HepG2 (cell line): ENCODE measurements around the gene CD28. TPM values are rescaled to one million over a fixed set of nuclear protein-coding genes. Genes with fewer than 3 reads are reported as not detected.

Experiments
- CAMTA2 ChIP-seq: sonication (generic); formaldehyde crosslinking; IDR thresholded peaks from 2 replicates; pipeline ENCODE4 v1.4.0; 2020; ENCODE audit warnings: mild to moderate bottlenecking, missing genetic modification reagents, borderline replicate concordance
- DNMT1 ChIP-seq: sonication (generic); formaldehyde crosslinking; IDR thresholded peaks from 2 replicates; pipeline ENCODE4 v1.5.1; 2020; ENCODE audit warnings: mild to moderate bottlenecking, missing genetic modification reagents
- HDAC2 ChIP-seq: sonication (generic); formaldehyde crosslinking; IDR thresholded peaks from 2 replicates; pipeline ENCODE4 v1.4.0; 2020; ENCODE audit warnings: missing genetic modification reagents
- KDM1A ChIP-seq: IDR thresholded peaks from 2 replicates; pipeline ENCODE4 v1.6.1; 2016; ENCODE audit warnings: missing compliant biosample characterization
- RBFOX2 ChIP-seq: fragments of 200-400 bp; formaldehyde crosslinking; IDR thresholded peaks from 2 replicates; pipeline ENCODE4 v1.6.1; 2017; ENCODE audit warnings: low read depth, mild to moderate bottlenecking, low read length
- RCOR2 ChIP-seq: IDR thresholded peaks from 2 replicates; pipeline ENCODE4 v1.6.1; 2016; ENCODE audit warnings: missing biosample characterization, missing genetic modification reagents
- SNRNP70 ChIP-seq: fragments of 200-400 bp; formaldehyde crosslinking; IDR thresholded peaks from 2 replicates; pipeline ENCODE4 v1.6.1; 2017; ENCODE audit warnings: mild to moderate bottlenecking, low read depth, low read length, moderate library complexity
- SOX5 ChIP-seq: IDR thresholded peaks from 2 replicates; pipeline ENCODE4 v1.6.1; 2016; ENCODE audit warnings: borderline replicate concordance
- ZNF143 ChIP-seq: sonication (generic); formaldehyde crosslinking; IDR thresholded peaks from 2 replicates; pipeline ENCODE4 v1.4.0; 2020; ENCODE audit warnings: missing genetic modification reagents
- ZNF468 ChIP-seq: sonication (generic); formaldehyde crosslinking; IDR thresholded peaks from 2 replicates; pipeline ENCODE4 v1.8.0; 2022; ENCODE audit warnings: mild to moderate bottlenecking, moderate library complexity, missing genetic modification reagents
- ZNF75D ChIP-seq: sonication (generic); formaldehyde crosslinking; IDR thresholded peaks from 2 replicates; pipeline ENCODE4 v1.8.1; 2023; ENCODE audit warnings: missing genetic modification reagents, mild to moderate bottlenecking, borderline replicate concordance
- ZSCAN9 ChIP-seq: IDR thresholded peaks from 2 replicates; pipeline ENCODE4 v1.6.1; 2016; ENCODE audit warnings: borderline replicate concordance
- polyA plus RNA-seq, 8 experiments: library from polyadenylated mRNA; depleted of rRNA in 3 of 8; stranded (reverse) in 7 of 8; unstranded in 1 of 8; fragments of >200 nt; fragmentation: Illumina TruSeq in 4 of 8; extraction: Trizol in 4 of 8; gene quantifications; 2 replicates each; pipeline versions ENCODE4 v1.2.1 to v1.2.3, GENCODE V29; 2011 to 2016; ENCODE audit warnings: low read depth in 4 of 8, missing spikeins in 1 of 8, mixed read lengths in 1 of 8; ENCODE audit not compliant: insufficient read depth in 1 of 8
- total RNA-seq, 5 experiments: library from RNA; depleted of rRNA; stranded (reverse); fragments of >200 nt; fragmentation: Illumina TruSeq; extraction: Trizol; gene quantifications; 2 replicates each; pipeline ENCODE4 v1.2.3, GENCODE V29; 2016; ENCODE audit warnings: low read depth in 1 of 5
- TF ChIP-seq, protein P1 (sequence below): sonication (generic); formaldehyde crosslinking; IDR thresholded peaks from 2 replicates; pipeline ENCODE4 v1.8.0; 2022; ENCODE audit warnings: low read depth, missing genetic modification reagents
- TF ChIP-seq, protein P2 (sequence below): IDR thresholded peaks from 2 replicates; pipeline ENCODE4 v1.4.0; 2020; ENCODE audit warnings: mild to moderate bottlenecking, missing genetic modification reagents
- TF ChIP-seq, protein P3 (sequence below): IDR thresholded peaks from 2 replicates; pipeline ENCODE4 v1.6.1; 2016; ENCODE audit warnings: missing compliant biosample characterization, missing genetic modification reagents, borderline replicate concordance
- TF ChIP-seq, protein P4 (sequence below): sonication (generic); formaldehyde crosslinking; IDR thresholded peaks from 2 replicates; pipeline ENCODE4 v1.4.0; 2020; ENCODE audit warnings: missing genetic modification reagents
- TF ChIP-seq, protein P5 (sequence below): sonication (generic); formaldehyde crosslinking; IDR thresholded peaks from 2 replicates; pipeline ENCODE4 v1.9.0; 2022; ENCODE audit warnings: missing genetic modification reagents, mild to moderate bottlenecking, borderline replicate concordance

Gene CD28
- total and polyA plus RNA-seq, 2 of the 13 experiments (the other 11 are each of a cell fraction or from before 2014, with no cell fraction given), result not detected

DNA sequence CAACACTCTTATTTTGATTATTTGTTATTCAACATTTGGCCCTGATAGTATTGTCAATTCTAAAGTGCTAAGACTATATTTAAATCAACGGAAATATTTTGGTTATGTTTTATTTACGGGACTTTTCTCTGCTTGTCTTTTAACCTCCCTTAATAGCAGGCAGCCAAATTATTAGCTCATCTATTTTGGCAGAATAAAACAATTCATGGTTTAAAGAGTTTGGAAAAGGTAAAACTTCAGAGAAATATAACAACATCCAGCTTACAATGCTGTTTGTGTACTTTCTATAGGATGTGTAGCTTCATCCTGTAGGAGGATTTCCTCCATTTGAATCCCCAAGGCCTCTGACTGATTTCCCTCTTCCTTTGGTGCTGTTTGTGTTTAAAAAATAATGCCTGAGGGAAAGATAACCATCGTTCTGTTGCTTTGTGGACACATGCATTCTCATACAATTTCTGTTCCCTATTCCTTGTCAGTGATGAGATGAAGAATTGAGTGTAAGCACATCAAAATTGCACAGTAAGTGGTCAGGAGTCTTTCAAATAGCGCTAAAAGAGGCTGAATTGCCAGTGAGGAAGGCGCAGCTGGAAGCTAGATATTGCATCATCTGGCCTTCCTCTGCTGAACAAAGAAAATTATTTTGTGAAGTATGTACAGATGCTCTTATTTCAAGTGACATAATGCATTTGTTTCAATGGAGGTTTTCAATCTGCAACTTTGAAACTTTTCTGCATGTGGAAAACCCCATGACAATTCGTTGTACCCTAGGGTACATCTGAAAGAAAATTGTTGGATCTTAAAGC lies 80.3 kb downstream of the CD28 start (continued):
- TF ChIP-seq DNMT1 (CRISPR knock-in tag), result no peak
- TF ChIP-seq RBFOX2, result no peak
- no peak for TF ChIP-seq CAMTA2
- TF ChIP-seq, protein P1, sequence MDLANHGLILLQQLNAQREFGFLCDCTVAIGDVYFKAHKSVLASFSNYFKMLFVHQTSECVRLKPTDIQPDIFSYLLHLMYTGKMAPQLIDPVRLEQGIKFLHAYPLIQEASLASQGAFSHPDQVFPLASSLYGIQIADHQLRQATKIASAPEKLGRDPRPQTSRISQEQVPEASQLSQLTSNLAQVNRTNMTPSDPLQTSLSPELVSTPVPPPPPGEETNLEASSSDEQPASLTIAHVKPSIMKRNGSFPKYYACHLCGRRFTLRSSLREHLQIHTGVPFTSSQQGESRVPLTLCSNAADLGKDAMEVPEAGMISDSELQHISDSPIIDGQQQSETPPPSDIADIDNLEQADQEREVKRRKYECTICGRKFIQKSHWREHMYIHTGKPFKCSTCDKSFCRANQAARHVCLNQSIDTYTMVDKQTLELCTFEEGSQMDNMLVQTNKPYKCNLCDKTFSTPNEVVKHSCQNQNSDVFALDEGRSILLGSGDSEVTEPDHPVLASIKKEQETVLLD (CRISPR knock-in tag), result no peak
- TF ChIP-seq, protein P2, sequence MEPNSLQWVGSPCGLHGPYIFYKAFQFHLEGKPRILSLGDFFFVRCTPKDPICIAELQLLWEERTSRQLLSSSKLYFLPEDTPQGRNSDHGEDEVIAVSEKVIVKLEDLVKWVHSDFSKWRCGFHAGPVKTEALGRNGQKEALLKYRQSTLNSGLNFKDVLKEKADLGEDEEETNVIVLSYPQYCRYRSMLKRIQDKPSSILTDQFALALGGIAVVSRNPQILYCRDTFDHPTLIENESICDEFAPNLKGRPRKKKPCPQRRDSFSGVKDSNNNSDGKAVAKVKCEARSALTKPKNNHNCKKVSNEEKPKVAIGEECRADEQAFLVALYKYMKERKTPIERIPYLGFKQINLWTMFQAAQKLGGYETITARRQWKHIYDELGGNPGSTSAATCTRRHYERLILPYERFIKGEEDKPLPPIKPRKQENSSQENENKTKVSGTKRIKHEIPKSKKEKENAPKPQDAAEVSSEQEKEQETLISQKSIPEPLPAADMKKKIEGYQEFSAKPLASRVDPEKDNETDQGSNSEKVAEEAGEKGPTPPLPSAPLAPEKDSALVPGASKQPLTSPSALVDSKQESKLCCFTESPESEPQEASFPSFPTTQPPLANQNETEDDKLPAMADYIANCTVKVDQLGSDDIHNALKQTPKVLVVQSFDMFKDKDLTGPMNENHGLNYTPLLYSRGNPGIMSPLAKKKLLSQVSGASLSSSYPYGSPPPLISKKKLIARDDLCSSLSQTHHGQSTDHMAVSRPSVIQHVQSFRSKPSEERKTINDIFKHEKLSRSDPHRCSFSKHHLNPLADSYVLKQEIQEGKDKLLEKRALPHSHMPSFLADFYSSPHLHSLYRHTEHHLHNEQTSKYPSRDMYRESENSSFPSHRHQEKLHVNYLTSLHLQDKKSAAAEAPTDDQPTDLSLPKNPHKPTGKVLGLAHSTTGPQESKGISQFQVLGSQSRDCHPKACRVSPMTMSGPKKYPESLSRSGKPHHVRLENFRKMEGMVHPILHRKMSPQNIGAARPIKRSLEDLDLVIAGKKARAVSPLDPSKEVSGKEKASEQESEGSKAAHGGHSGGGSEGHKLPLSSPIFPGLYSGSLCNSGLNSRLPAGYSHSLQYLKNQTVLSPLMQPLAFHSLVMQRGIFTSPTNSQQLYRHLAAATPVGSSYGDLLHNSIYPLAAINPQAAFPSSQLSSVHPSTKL, result peak; percentile 51
- TF ChIP-seq SOX5 (CRISPR knock-in tag), result peak; percentile 53; the same call in 1 of the 2 replicates
- TF ChIP-seq ZNF75D (CRISPR knock-in tag), result no peak
- TF ChIP-seq RCOR2, result 0 out of 2 replicates have a peak, but pooled peaks have one; percentile 31
- TF ChIP-seq ZSCAN9 (CRISPR knock-in tag), result 0 out of 2 replicates have a peak, but pooled peaks have one; percentile 26
- TF ChIP-seq HDAC2 (CRISPR knock-in tag), result peak; percentile 24; the same call in 1 of the 2 replicates
- TF ChIP-seq KDM1A (CRISPR knock-in tag), result peak; percentile 65; the same call in 1 of the 2 replicates
- TF ChIP-seq ZNF143 (CRISPR knock-in tag), result no peak
- no peak for TF ChIP-seq ZNF468 (CRISPR knock-in tag)
- TF ChIP-seq, protein P3, sequence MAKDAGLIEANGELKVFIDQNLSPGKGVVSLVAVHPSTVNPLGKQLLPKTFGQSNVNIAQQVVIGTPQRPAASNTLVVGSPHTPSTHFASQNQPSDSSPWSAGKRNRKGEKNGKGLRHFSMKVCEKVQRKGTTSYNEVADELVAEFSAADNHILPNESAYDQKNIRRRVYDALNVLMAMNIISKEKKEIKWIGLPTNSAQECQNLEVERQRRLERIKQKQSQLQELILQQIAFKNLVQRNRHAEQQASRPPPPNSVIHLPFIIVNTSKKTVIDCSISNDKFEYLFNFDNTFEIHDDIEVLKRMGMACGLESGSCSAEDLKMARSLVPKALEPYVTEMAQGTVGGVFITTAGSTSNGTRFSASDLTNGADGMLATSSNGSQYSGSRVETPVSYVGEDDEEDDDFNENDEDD (CRISPR knock-in tag), result no peak
- TF ChIP-seq SNRNP70, result no peak
- TF ChIP-seq, protein P4, sequence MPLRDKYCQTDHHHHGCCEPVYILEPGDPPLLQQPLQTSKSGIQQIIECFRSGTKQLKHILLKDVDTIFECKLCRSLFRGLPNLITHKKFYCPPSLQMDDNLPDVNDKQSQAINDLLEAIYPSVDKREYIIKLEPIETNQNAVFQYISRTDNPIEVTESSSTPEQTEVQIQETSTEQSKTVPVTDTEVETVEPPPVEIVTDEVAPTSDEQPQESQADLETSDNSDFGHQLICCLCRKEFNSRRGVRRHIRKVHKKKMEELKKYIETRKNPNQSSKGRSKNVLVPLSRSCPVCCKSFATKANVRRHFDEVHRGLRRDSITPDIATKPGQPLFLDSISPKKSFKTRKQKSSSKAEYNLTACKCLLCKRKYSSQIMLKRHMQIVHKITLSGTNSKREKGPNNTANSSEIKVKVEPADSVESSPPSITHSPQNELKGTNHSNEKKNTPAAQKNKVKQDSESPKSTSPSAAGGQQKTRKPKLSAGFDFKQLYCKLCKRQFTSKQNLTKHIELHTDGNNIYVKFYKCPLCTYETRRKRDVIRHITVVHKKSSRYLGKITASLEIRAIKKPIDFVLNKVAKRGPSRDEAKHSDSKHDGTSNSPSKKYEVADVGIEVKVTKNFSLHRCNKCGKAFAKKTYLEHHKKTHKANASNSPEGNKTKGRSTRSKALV (CRISPR knock-in tag), result no peak
- TF ChIP-seq, protein P5, sequence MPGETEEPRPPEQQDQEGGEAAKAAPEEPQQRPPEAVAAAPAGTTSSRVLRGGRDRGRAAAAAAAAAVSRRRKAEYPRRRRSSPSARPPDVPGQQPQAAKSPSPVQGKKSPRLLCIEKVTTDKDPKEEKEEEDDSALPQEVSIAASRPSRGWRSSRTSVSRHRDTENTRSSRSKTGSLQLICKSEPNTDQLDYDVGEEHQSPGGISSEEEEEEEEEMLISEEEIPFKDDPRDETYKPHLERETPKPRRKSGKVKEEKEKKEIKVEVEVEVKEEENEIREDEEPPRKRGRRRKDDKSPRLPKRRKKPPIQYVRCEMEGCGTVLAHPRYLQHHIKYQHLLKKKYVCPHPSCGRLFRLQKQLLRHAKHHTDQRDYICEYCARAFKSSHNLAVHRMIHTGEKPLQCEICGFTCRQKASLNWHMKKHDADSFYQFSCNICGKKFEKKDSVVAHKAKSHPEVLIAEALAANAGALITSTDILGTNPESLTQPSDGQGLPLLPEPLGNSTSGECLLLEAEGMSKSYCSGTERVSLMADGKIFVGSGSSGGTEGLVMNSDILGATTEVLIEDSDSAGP (CRISPR knock-in tag), result no peak
